ENCODE results near the gene ACSL3. TPM values are rescaled to one million over a fixed set of nuclear protein-coding genes. Genes with fewer than 3 reads are reported as not detected.
"Not testable (repeated sequence)": the region's sequence is repeated elsewhere in the genome, so short reads cannot be mapped to it uniquely, and the experiment has no call there.

Gene ACSL3
- total RNA-seq, 1 donor from 2014 or later = 41.2 TPM

DNA sequence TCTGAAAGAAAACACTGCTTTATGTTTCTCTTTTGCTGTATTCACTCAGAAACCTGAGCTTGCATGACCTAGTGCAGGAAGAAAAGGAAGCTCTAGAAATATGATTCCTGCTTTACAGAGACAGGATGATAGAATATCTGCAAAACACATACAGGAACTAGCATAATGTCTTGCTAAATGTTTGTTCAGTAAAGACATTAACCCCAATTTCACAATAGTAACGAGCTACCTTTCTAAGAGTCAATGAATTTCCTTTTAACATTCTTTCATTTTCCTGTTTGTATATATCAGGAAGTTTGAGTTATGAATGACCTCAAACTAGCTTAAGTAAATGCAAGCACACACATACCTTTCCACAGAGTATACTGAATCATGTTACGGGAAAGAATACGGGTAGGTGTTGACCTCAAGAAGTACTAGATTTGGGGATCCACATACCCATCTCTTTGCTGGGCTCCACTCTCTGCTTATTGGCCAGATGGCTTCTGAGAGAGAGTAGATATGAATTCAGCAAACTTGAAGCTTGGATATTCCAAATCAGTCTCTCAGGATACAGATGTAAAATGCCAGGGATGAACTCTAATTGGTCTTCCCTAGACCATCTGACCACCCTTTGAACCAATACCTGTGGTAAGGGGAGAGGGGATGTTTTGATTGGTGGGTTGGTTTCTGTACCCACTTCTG, 18.2 kb upstream of the ACSL3 start:
- no peak for TF ChIP-seq CTCF (IDR thresholded peaks at IDR 0.05)
- Mint-ChIP-seq H3K36me3 (ENCODE audit: low read depth) (no peaks in the 10 kb centered on the region), H3K9me3 (no peaks in the 10 kb centered on the region), H3K27me3 (peaks cover 15% of the 10 kb centered on the region), H3K4me1 (no peaks in the 10 kb centered on the region), H3K4me3 (no peak overlapping the region), H3K27ac (no peak overlapping the region)
- intact Hi-C loops (cut with micrococcal nuclease) = no loop called here
- ChIA-PET CTCF (no interaction called here), POLR2A (interaction anchor here (0.6 kb wide), 1 partner anchor 18 kb away, joined by 3 read pairs; the partner anchor contains the start of gene ACSL3)
- ATAC-seq (ENCODE audit: low read depth) = no peak
- DNase-seq = no peak

GRCh38 chr2:222844323-222844722, 16.5 kb upstream of the ACSL3 start:
- Mint-ChIP-seq H3K9me3 (no peaks in the 10 kb centered on the region), H3K27me3 (peaks cover 12% of the 10 kb centered on the region), H3K4me1 (no peaks in the 10 kb centered on the region), H3K36me3 (ENCODE audit: low read depth) (no peaks in the 10 kb centered on the region), H3K4me3 (no peak overlapping the region), H3K27ac (no peak overlapping the region)
- DNase-seq (no peak), ATAC-seq (ENCODE audit: low read depth) (no peak)
- ChIA-PET POLR2A (interaction anchor here (0.7 kb wide), 1 partner anchor 17 kb away, joined by 3 read pairs; no protein-coding TSS in a partner anchor), CTCF (no interaction called here)
- intact Hi-C loops (cut with micrococcal nuclease) = no loop called here
- no peak for TF ChIP-seq CTCF (IDR thresholded peaks at IDR 0.05)

DNA sequence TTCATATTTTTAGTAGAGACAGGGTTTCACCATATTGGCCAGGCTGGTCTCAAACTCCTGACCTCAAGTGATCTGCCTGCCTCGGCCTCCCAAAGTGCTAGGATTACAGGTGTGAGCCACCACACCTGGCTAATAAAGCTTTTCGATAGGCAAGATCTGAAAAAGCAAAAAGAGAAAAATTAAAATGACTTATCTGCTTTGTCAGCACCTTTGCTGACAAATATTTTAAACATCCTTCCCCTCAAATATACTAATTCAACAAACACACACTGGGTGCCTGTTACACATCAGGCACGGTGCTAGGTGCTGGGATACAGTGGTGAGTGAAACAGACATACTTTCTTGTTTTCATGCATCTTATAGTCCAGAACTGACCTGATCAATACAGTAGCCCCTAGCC, 15.5 kb upstream of the ACSL3 start:
- H3K9me3 Mint-ChIP-seq; ATAC-seq (ENCODE audit: low read depth); CTCF ChIA-PET; intact Hi-C loops (cut with micrococcal nuclease); H3K4me3 Mint-ChIP-seq; DNase-seq; H3K27ac Mint-ChIP-seq; POLR2A ChIA-PET; H3K4me1 Mint-ChIP-seq; H3K36me3 Mint-ChIP-seq (ENCODE audit: low read depth): not testable (repeated sequence)
- H3K27me3 Mint-ChIP-seq = peaks cover 12% of the 10 kb centered on the region

- H3K9me3 Mint-ChIP-seq = no peaks in the 10 kb centered on the region
- no peak overlapping the region for H3K4me3 Mint-ChIP-seq
- no peak for TF ChIP-seq CTCF (IDR thresholded peaks at IDR 0.05)
- DNase-seq = no peak
- intact Hi-C loops (cut with micrococcal nuclease) = no loop called here
- peaks cover 12% of the 10 kb centered on the region for H3K27me3 Mint-ChIP-seq
- no peak overlapping the region for H3K27ac Mint-ChIP-seq
- no peaks in the 10 kb centered on the region for H3K36me3 Mint-ChIP-seq (ENCODE audit: low read depth)
- no peak for ATAC-seq (ENCODE audit: low read depth)
- no peaks in the 10 kb centered on the region for H3K4me1 Mint-ChIP-seq
- ChIA-PET POLR2A (no interaction called here), CTCF (no interaction called here)
Measured at GRCh38 chr2:222846003-222846402, 14.8 kb upstream of the ACSL3 start.

DNA sequence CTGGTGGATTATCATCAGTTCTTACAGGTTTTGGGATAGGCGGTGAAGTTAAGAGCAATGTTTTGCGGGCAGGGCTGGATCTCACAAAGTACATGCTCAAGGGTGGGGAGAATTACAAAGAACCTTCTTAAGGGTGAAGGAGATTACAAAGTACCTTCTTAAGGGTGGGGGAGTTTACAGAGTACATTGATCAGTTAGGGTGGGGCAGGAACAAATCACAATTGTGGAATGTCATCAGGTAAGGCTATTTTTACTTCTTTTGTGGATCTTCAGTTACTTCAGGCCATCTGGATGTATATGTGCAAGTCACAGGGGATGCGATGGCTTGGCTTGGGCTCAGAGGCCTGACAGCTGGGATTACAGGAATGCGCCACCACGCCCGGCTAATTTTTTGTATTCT, 12.8 kb upstream of the ACSL3 start:
- DNase-seq; H3K36me3 Mint-ChIP-seq (ENCODE audit: low read depth); H3K4me1 Mint-ChIP-seq; CTCF ChIA-PET; H3K27ac Mint-ChIP-seq; H3K4me3 Mint-ChIP-seq; POLR2A ChIA-PET; ATAC-seq (ENCODE audit: low read depth); H3K9me3 Mint-ChIP-seq; intact Hi-C loops (cut with micrococcal nuclease): not testable (repeated sequence)
- H3K27me3 Mint-ChIP-seq = peaks cover 11% of the 10 kb centered on the region

- peaks cover 7% of the 10 kb centered on the region for H3K27me3 Mint-ChIP-seq
- no peak overlapping the region for H3K27ac Mint-ChIP-seq
- ChIA-PET CTCF (interaction anchor here (0.9 kb wide), 1 partner anchor 127 kb away, joined by 3 read pairs; no protein-coding TSS in a partner anchor), POLR2A (no interaction called here)
- no peaks in the 10 kb centered on the region for H3K9me3 Mint-ChIP-seq
- no peaks in the 10 kb centered on the region for H3K36me3 Mint-ChIP-seq (ENCODE audit: low read depth)
- TF ChIP-seq CTCF (IDR thresholded peaks at IDR 0.05) = no peak
- H3K4me3 Mint-ChIP-seq = no peak overlapping the region
- intact Hi-C loops (cut with micrococcal nuclease) = no loop called here
- DNase-seq (no peak), ATAC-seq (ENCODE audit: low read depth) (no peak)
- H3K4me1 Mint-ChIP-seq = no peaks in the 10 kb centered on the region
Measured at GRCh38 chr2:222848862-222849261, 12.0 kb upstream of the ACSL3 start.
